ENCODE measurements around the gene PLEKHA6. TPM values are rescaled to one million over a fixed set of nuclear protein-coding genes. Genes with fewer than 3 reads are reported as not detected.

The PLEKHA6 gene
- total RNA-seq, 1 experiment from 2014 or later = 5.5 TPM

GRCh38 chr1:204362984-204363334 is 3.2 kb upstream of the PLEKHA6 start:
- H3K27me3 ChIP-seq (ENCODE audit: control insufficient read depth, insufficient read depth, low read length) = no peaks in the 10 kb centered on the region
- no peaks in the 10 kb centered on the region for H3K36me3 ChIP-seq (ENCODE audit: control insufficient read depth, insufficient read depth, low read length)
- in situ Hi-C loops (cut with HindIII; ENCODE audit: low pct_unique_long_range_greater_than_20kb, low sequenced_read_pairs) = no loop called here
- ChIA-PET CTCF (interaction anchor here (0.5 to 1.6 kb wide), 7 partner anchors 12 to 502 kb away, joined by 3 to 21 read pairs (median 4); no protein-coding TSS in a partner anchor), POLR2A (interaction anchor here (0.5 kb wide), 1 partner anchor 72 kb away, joined by 3 read pairs; no protein-coding TSS in a partner anchor)
- H3K4me1 ChIP-seq (ENCODE audit: control insufficient read depth, insufficient read depth, low read length) = peaks cover 5% of the 10 kb centered on the region; the same call in 1 of the 2 replicates
- no peaks in the 10 kb centered on the region for H3K9me3 ChIP-seq (ENCODE audit: control insufficient read depth, insufficient read depth, low read depth, low read length)
- 0 out of 2 replicates have a peak, but pooled peaks have one; percentile 6 for ATAC-seq
- peak overlapping the region; percentile 51 for H3K27ac ChIP-seq (ENCODE audit: low read length)
- intact Hi-C loops (cut with micrococcal nuclease; ENCODE audit: unreplicated experiment) = loop anchor here (1.0 to 10.0 kb wide), 3 partner anchors 108 to 498 kb away; partner anchors contain the start of gene SNRPE
- H3K4me3 ChIP-seq (ENCODE audit: low read depth in 2 of 2, low read length in 2 of 2) = peak overlapping the region; percentile 19 to 52
- no TSS peak for BruUV-seq (replicated peaks)
- TF ChIP-seq TCF7L2 (IDR thresholded peaks at IDR 0.05; ENCODE audit: low read depth, low read length) (no peak), REST (IDR thresholded peaks at IDR 0.05; ENCODE audit: insufficient read depth in 1 of 2, low read depth in 2 of 2, low read length in 1 of 2) (no peak), POLR2AphosphoS5 (IDR thresholded peaks at IDR 0.05; ENCODE audit: low read depth, low read length) (no peak), SIN3A (IDR thresholded peaks at IDR 0.05; ENCODE audit: borderline replicate concordance, insufficient read depth, low read depth, low read length) (no peak), CTCF (IDR thresholded peaks at IDR 0.05) (no peak)
- DNase-seq (ENCODE audit: low read depth, low spot score) = no peak

- CTCF ChIA-PET = interaction anchor here (0.6 kb wide), 1 partner anchor 170 kb away, joined by 5 read pairs; no protein-coding TSS in a partner anchor
- intact Hi-C loops (cut with micrococcal nuclease; ENCODE audit: unreplicated experiment) = loop anchor here (10.0 kb wide), 2 partner anchors 107 to 497 kb away; partner anchors contain the start of gene SNRPE
- in situ Hi-C loops (cut with HindIII; ENCODE audit: low pct_unique_long_range_greater_than_20kb, low sequenced_read_pairs) = no loop called here
Observed at GRCh38 chr1:204361781-204362180, 2.1 kb upstream of the PLEKHA6 start.

More at GRCh38 chr1:204361781-204362180, 2.1 kb upstream of the PLEKHA6 start:
- Histone ChIP-seq H3K27ac (ENCODE audit: low read length) (no peak overlapping the region), H3K27me3 (ENCODE audit: control insufficient read depth, insufficient read depth, low read length) (no peaks in the 10 kb centered on the region), H3K4me3 (ENCODE audit: low read depth in 2 of 2, low read length in 2 of 2) (no peak overlapping the region), H3K36me3 (ENCODE audit: control insufficient read depth, insufficient read depth, low read length) (no peaks in the 10 kb centered on the region), H3K9me3 (ENCODE audit: control insufficient read depth, insufficient read depth, low read depth, low read length) (no peaks in the 10 kb centered on the region), H3K4me1 (ENCODE audit: control insufficient read depth, insufficient read depth, low read length) (peaks cover 5% of the 10 kb centered on the region; the same call in 1 of the 2 replicates)
- no peak for DNase-seq (ENCODE audit: low read depth, low spot score)
- POLR2A ChIA-PET = no interaction called here
- ATAC-seq = no peak
- BruUV-seq (replicated peaks) = no TSS peak
- TF ChIP-seq CTCF (IDR thresholded peaks at IDR 0.05) (no peak), TCF7L2 (IDR thresholded peaks at IDR 0.05; ENCODE audit: low read depth, low read length) (no peak), SIN3A (IDR thresholded peaks at IDR 0.05; ENCODE audit: borderline replicate concordance, insufficient read depth, low read depth, low read length) (no peak), REST (IDR thresholded peaks at IDR 0.05; ENCODE audit: insufficient read depth in 1 of 2, low read depth in 2 of 2, low read length in 1 of 2) (no peak), POLR2AphosphoS5 (IDR thresholded peaks at IDR 0.05; ENCODE audit: low read depth, low read length) (no peak)

Data from Panc1 (cell line).